AG04449 (cell line): Measurements from ENCODE around the gene C16orf95.
"Not testable (repeated sequence)": the region's sequence is repeated elsewhere in the genome, so short reads cannot be mapped to it uniquely, and the experiment has no call there.

Experiments used
- CTCF ChIA-PET: fragments of 350-600 bp; formaldehyde crosslinking; extraction: SDS; loops from one replicate; lab custom pipeline; 2021; ENCODE audit warnings: antibody characterized with exemption; lab: Yijun Ruan, JAX
- POLR2A ChIA-PET: fragments of 400-600, 350-600 bp; formaldehyde crosslinking; extraction: SDS; loops from one replicate; lab custom pipeline; 2020; ENCODE audit warnings: antibody characterized with exemption, inconsistent platforms; lab: Yijun Ruan, JAX
- DNase-seq: peaks from one replicate; pipeline ENCODE4 v3.0.0-alpha.2; 2010; ENCODE audit warnings: low read depth, low spot score
- H3K4me3 ChIP-seq: 2 replicates; pipeline ENCODE4 v1.5.1; 2011; ENCODE audit warnings: low read depth, mild to moderate bottlenecking, control low read depth, low read length
- CTCF ChIP-seq: IDR thresholded peaks from one replicate; pipeline ENCODE4 v1.5.1; 2011; ENCODE audit warnings: mild to moderate bottlenecking, moderate library complexity, low read length, control low read depth, inconsistent platforms; ENCODE audit not compliant: insufficient read depth; ENCODE audit errors: missing control alignments

Gene C16orf95

DNA sequence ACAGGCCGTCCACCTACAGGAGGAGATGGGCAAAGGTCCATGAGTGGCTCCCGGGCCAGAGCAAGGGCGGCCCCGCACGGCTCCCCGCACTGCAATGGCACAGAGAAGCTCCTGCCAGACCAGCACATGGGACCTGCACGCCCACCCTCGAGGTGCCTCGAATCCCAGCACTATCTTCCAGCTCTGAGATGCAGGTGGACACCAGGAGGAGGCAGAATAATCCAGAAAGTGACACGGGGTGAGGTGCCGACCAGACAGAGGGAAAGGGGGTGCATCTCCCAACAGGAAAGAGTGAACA is 26.5 kb upstream of the C16orf95 start:
- POLR2A ChIA-PET, result no interaction called here
- no peak overlapping the region for H3K4me3 ChIP-seq
- CTCF ChIA-PET, result interaction anchor here (3.0 kb wide), 1 partner anchor 19 kb away, joined by 10 read pairs; no protein-coding TSS in a partner anchor
- TF ChIP-seq CTCF, result no peak
- no peak for DNase-seq

- TF ChIP-seq CTCF, result no peak
- POLR2A ChIA-PET, result no interaction called here
- no peak for DNase-seq
- CTCF ChIA-PET, result interaction anchor here (3.0 kb wide), 1 partner anchor 19 kb away, joined by 10 read pairs; no protein-coding TSS in a partner anchor
- no peak overlapping the region for H3K4me3 ChIP-seq
These were observed 26.0 kb upstream of the C16orf95 start for GRCh38 chr16:87342978-87343752.

DNA sequence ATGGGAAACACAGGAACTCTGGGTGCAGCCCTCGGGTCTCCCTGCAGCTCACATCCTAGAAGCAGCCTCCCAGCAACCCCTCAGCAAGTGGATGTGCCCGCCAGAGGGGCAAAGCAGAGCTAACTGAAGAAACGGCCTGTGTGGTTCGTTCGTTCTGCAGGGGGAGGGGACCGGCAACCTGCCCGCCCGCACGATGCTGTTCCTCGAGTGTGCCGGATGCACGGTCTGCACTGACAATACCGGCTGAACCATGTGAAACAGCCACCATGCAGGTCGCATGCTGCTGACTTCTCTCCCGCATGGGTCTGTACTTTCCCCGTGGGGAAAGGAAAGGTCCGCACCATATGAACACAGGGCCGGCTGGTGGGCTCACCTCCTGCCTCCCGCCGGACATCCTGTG is 25.3 kb upstream of the C16orf95 start:
- DNase-seq, result no peak
- TF ChIP-seq CTCF, result no peak
- ChIA-PET CTCF (interaction anchor here (0.9 to 3.0 kb wide), 2 partner anchors 9 to 18 kb away, joined by 4 to 10 read pairs; no protein-coding TSS in a partner anchor), POLR2A (no interaction called here)
- H3K4me3 ChIP-seq, result no peak overlapping the region

DNA sequence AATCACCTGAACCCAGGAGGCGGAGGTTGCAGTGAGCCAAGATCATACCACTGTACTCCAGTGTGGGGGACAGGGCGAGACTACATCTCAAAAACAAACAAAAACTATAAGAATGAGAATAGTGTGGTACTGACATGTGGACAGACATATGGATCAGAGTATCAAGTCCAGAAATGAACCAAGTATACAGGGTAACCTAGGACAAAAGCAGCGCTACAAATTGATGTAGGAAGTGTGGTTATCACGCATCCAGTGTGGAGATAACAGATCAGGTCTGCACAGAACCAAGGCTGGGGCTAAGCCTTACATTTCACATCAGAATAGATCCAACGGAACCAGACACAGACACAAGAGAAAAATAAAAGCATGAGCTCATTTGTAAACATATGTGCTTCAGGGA is 23.0 kb upstream of the C16orf95 start:
- DNase-seq, result no peak
- POLR2A ChIA-PET, result no interaction called here
- H3K4me3 ChIP-seq, result no peak overlapping the region
- TF ChIP-seq CTCF, result no peak
- CTCF ChIA-PET, result interaction anchor here (0.9 to 2.9 kb wide), 6 partner anchors 10 to 43 kb away, joined by 3 to 11 read pairs (median 4); no protein-coding TSS in a partner anchor

- DNase-seq, POLR2A ChIA-PET: not testable (repeated sequence)
- CTCF ChIA-PET, result interaction anchor here (1.1 to 2.9 kb wide), 4 partner anchors 10 to 42 kb away, joined by 3 to 11 read pairs (median 5); no protein-coding TSS in a partner anchor
These were observed 22.5 kb upstream of the C16orf95 start for GRCh38 chr16:87339724-87340105.

GRCh38 chr16:87339086-87339723 is 22.0 kb upstream of the C16orf95 start:
- POLR2A ChIA-PET, result no interaction called here
- CTCF ChIA-PET, result interaction anchor here (1.1 to 2.9 kb wide), 3 partner anchors 12 to 42 kb away, joined by 4 to 11 read pairs (median 6); no protein-coding TSS in a partner anchor
- H3K4me3 ChIP-seq, result no peak overlapping the region
- no peak for DNase-seq
- TF ChIP-seq CTCF, result no peak

More at GRCh38 chr16:87339724-87340105, 22.5 kb upstream of the C16orf95 start:
- H3K4me3 ChIP-seq, result not testable (repeated sequence)
